COR-L47 (cell line): Measurements from ENCODE around the gene POTEI.
"Not testable (repeated sequence)": the region's sequence is repeated elsewhere in the genome, so short reads cannot be mapped to it uniquely, and the experiment has no call there.

ENCODE experiments used
- DNase-seq: peaks from one replicate; lab custom pipeline; 2025; lab: John Stamatoyannopoulos, UW

POTEI gene

DNA sequence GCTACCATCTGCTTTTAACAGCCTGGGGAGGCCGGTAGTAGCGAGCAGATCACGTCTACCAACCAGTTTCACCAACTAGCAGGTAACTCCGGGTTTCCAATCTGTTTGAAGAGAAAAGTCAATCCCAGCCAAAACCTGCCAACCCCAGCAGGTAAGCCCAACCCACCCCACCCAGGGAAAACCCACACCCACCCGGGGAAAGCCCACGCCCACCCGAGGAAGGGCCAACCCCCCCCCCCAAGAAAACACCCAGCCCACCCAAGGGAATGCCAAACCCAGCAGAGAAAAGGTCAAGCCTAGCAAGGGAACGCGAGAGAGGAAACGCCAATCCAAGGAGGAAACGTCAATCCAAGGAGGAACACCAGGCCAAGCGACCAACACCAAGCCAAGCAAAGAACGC, at the start of gene POTEI:
POTEI (minus strand) TSS at position 101 of the 400 bp plus-strand sequence; CDS start at position 8, 93 bp downstream.
- not testable (repeated sequence) for DNase-seq

DNA sequence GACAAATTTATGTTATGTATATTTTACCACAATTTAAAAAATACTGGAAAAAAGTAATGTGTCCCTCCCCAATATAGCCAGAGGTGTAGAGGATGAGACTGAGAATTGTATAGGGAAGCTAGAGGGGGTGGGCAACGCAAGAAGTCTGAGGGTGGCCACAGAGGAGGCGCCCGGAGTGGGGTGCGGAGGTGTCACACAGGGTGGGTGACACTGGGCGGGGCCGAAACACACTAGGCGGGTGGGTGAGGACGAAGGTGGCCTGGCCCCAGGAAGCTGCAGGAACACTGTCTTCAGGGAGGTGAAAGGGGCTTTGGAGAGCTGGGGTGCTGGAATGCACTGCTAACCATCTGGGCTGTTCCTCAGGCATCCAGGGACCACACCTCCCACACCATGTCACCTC, 47.3 kb upstream of the POTEI start:
- DNase-seq: not testable (repeated sequence)

DNA sequence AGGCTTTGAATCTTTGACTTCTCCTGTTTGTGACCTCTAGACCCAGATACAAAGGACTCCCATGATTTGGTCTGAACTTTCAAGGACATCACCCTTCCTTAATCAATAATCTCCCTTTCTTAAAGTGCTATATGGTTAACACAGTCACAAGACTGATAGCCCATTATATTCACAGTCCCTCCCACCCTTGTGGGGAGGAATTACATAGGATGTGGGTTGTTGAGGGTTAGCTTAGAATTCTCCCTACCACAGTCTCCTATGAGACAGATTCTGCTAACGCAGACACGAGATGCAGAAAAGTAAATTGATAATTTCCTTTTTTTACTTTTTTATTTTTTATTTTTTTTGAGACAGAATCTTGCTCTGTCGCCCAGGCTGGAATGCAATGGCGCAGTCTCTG, 45.0 kb upstream of the POTEI start:
- not testable (repeated sequence) for DNase-seq

DNA sequence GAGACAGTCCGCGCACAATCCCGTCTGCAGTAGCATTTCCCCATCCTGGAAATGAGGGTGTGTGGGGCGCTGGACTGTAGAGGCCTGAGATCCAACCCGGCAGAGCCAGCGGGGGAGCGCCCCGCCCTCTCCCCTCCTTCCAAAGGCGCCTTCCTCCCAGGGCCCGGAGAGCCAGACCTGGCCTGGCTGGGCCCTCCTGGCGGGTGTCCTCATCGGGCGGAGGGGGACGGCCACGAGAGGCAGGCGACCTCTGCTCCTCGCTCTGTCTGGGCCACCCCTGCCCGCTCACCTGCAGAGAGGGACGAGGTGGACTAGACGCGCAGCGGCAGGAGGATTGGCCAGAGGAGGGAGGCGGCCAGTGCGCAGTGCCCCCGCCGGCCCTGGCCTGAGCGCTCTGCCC, 40.3 kb upstream of the POTEI start:
- not testable (repeated sequence) for DNase-seq

DNA sequence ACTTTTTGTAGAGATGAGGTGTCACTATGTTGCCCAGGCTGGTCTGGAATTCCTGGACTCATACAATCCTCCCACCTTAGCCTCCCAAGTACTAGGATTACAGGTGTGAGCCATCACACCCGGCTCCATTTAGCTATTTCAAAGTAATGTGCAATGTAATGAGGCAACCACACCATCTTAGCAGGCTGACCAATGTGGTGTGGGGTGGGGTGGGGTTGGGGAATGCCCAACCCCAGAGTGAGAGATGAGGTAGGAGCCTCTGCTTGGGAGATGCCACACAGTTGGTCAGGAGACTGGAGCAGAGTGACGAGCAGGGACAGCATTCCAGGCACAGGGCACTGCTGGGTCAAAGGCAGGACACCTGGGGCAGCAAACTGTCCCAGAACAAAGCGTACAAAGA, 39.3 kb upstream of the POTEI start:
- DNase-seq: not testable (repeated sequence)

DNA sequence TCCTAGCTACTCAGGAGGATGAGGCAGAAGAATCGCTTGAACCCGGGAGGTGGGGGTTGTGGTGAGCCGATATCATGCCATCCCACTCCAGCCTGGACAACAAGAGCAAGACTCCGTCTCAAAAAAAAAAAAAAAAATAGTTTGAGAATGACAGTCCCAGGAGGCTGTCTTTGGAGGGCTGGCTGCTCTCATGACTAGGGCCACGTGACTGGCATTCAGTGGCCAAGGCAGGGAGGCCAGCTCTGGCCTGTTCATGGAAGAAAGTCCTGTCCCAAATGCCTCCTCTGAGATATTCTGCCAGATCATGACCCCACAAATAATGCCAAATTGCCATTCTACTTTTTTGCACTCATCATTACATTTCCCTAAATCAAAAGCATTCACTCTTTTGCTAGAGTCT, 35.9 kb upstream of the POTEI start:
- DNase-seq: not testable (repeated sequence)

DNA sequence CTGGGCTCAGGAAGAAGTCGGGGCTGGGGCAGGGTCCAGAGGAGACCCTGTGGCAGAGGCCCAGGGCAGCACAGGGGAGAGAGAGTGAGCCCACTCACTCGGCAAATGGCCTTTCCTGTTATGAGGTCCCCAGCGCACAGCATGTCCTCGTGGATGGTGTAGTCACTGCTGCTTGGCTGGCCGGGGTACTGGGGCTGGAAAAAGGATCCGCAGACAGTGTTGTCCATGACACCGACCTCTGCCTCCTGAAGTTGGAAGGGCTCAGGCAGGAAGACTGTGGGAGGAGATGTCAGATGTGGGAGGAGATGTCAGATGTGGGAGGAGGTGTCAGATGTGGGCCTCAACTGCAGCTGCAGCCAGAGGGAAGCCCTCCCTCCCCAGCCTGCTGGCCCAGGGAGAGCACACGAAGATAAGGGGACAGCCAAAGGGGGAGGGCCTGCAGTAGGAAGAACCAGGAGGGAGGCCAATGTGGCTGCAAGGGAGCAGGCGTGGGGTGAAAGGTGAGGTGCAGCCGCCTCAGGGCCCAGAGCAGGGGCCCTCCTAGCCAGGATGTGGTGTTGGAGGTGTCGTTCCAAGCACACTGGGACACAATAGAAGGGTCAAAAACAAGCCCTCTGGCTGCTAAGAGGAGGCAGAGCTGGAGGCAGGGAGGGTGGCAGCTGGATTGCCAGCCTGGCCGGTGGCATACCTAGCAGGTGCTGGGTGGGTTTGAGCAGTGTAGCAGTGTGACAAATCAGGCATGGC, 34.8 kb upstream of the POTEI start:
- not testable (repeated sequence) for DNase-seq

DNA sequence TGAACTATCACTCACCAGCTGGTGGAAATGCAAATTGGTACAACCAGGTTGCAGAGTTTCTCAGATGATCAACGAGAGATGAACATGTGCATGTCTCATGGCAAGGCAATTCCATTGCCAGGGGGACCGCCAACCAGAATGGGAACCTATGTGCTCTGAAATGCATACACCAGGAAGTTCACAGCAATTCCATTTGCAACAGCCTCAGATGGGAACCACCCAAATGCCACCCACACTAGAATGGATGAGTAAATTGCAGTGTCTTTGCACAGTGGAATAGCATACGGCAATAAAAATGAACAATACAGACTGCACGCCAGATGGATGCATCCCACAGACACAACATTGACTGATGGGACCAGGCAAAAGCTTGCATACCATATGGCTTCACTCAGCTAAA, 33.7 kb upstream of the POTEI start:
- not testable (repeated sequence) for DNase-seq

DNA sequence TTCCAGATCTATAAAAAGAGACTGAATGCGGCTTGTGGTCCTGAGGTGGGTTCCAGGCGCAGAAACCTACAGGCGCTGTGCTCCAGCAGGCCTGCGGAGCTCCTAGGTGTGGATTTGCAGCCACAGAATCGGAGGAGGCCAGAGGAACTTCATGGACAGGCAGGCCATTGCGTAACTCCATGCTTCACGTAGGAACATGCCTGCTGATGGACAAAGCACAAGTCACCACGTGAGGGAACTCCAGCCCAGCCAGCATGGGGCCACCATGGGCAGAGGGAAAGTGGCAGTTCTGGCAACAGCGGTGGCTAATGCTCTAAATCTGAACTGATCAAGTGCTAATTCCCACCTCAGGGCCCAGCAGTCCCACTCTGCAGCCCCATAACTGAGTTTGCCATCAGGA, 29.1 kb upstream of the POTEI start:
- not testable (repeated sequence) for DNase-seq

DNA sequence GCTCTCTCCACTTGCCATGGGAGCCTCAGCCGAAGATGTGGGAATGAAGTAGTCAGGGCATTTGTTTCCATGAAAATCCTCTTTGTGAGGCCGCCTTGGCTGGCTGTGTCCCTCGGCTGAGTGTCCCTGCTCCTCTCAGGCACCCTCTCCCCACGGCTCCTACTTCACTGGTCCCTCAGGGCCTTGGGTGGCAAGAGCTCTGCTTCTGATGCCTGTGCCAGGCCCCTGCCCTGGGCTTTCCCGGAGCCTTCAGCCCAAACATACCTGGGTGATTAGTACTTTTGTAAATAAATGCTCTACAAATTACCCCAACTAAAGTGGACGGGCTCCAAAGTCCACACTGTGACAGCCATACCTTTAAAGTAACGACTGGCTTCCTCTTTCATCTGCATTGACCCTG, 27.5 kb upstream of the POTEI start:
- not testable (repeated sequence) for DNase-seq

DNA sequence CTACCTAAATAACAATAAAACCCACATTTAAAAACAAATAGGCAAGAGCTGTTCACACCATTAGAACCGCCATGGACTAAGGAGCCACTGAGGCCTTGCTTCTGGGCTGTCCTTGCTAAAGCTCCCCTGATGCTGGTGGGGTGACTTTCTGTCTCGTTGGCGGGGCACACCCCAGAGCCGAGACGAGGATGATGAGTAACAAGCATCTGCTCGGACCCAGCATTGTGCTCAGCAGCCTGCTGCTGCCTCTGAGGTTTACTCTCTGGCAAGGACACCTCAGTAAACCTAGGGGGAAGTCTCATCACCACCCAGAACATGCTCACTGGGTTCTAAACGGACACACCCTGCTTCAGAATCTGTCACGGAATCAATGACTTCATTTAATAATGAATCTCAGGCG, 22.5 kb upstream of the POTEI start:
- not testable (repeated sequence) for DNase-seq

DNA sequence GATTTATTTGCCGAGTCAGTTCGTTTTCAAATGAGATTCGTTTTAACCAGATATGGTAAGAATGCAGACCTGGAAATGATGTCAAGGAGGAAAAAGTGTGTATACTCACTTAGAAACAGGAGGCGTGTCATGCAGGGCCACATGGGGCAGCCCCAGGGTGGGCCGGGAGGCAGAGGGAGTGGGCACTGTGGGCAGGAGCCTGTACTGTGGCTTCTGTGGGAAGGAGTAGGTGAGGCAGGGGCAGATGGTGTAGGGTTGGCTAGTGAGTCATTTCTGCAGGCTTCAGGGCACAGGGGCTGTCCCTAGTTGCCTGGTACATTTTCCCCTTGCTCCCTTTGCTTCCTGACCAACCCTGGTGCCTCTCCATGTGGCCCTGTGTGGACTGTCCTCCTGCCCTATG, 22.1 kb upstream of the POTEI start:
- not testable (repeated sequence) for DNase-seq

DNA sequence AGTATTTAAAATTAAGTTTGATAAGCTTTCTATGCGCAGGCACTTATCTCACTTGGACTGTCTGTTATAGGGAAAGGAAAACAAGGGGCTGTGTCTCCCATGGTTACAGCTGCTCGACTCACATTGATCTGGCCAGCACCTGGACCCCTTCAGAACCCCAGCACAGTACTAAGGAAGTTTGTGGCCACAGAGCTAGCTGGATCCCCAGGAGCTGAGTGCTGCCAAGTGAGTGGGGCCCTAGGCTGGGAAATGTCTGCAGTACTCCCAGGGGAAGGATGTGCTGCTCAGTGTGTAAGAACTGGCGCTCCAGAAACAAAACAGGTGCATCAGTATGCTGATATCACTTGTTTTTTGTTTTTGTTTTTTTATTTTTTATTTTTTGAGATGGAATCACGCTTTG, 21.1 kb upstream of the POTEI start:
- not testable (repeated sequence) for DNase-seq

DNA sequence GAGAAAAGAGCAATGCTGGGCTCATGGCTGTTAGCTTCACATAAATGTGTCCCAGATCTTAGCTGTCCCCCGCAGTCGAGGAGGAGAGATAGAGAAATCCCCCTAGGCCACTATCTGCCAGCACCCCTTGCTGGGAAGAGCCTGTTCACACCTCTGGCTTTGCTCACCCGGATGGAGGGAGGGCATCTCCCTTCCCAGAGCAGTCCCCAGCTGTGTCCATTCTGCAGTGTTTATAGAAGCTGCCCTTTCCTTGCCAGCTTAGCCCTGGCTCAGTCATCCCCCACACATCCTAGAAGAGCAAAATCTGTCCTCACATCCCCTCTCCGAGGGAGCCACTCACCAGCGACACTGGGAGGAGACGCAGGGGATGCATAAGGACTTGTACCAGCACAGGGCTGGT, 20.4 kb upstream of the POTEI start:
- not testable (repeated sequence) for DNase-seq

DNA sequence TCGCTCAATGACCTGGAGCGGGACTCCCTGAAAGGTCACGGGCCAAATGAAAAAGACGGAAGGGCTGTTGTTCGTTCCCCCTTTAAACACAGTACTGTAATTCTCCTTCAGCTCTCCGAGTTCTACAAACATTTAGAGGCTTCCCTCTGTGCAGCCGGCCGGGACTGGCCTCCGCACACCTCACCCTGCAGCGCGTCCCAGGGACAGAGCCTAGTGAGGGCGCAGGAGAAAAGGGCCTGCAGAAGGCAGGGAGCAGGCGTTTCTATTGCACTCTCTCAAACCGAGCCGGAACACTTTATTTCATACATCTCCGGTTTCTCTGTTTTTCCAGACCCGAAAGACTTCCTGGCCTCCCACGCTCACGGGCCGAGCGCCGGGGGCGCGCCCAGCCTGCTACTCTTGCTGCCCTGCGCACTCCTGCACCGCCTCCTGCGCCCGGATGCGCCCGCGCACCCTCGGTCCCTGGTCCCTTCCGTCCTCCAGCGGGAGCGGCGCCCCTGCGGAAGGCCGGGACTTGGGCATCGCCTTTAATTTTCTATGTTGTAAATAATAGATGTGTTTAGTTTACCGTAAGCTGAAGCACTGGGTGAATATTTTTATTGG, 18.3 kb upstream of the POTEI start:
- DNase-seq: not testable (repeated sequence)

DNA sequence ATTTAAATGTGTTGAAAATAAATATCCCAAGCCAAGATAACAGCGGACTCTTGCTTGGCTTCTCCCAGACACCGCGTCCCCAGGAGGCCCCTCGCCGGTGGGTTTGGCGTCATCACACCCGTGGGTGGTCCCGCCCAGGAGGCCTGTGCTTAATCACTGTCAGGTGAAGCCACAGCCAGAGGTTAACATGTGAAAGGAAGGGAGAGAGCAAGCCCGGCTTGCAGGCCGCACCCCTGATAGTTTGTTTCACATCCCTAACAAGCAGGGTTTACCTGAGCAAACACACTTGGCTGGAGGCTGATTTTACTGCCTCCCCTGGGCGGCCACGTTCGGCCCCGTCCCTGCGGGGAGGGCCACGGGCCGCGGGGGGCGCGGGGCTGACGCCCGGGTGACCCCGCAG, 13.3 kb upstream of the POTEI start:
- DNase-seq: not testable (repeated sequence)

DNA sequence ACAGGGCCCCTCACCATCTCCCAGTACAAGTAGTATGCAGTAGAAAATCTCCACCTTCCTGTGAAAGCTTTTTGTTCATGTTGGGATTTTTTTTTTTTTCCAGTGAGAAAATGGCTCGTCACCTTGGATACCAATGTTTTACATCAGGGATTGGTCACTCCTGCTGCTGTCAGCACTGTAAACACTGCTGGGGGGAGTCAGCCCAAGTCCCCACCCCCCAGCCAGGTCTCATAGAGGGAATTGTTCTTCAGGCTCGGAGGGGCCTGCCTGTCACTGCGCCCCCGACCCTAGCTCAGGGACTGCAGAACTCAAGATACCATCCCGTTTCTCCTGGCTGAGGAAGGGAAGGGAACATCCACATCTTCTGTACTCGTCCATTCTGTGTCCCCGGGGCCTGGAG, 11.9 kb upstream of the POTEI start, which contains the start of gene CFC1B:
CFC1B (plus strand) TSS at position 231 of the 400 bp plus-strand sequence. CDS start 263 bp downstream, outside the sequence.
- not testable (repeated sequence) for DNase-seq

DNA sequence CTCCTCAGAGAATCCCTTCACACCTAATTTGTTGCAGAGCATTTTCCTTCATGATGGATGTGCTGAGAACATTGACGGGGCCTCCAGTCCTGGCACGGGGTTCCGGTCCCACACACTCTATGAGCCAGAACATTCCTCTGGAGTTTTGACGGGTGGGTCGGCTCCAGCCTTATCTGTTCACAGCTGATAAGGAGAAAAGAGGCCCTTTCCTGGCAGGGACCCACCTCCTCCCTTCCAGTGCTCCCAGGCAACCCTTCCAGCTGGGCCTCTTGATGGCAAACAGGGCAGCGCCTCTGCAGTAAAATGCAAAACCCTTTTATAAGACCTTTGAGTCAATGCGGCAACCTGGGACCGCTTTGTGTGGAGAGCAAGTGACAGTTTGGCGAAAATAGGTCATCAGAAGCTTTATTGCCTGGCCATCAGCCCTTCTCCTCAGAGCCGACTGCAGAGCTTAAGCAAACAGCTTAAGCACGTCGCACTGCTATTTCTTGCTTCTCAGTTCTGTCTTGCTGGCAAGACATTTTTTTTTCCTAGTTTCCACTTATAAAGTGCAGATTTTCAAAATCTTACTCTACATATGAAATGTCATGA, 9.5 kb upstream of the POTEI start:
- not testable (repeated sequence) for DNase-seq

DNA sequence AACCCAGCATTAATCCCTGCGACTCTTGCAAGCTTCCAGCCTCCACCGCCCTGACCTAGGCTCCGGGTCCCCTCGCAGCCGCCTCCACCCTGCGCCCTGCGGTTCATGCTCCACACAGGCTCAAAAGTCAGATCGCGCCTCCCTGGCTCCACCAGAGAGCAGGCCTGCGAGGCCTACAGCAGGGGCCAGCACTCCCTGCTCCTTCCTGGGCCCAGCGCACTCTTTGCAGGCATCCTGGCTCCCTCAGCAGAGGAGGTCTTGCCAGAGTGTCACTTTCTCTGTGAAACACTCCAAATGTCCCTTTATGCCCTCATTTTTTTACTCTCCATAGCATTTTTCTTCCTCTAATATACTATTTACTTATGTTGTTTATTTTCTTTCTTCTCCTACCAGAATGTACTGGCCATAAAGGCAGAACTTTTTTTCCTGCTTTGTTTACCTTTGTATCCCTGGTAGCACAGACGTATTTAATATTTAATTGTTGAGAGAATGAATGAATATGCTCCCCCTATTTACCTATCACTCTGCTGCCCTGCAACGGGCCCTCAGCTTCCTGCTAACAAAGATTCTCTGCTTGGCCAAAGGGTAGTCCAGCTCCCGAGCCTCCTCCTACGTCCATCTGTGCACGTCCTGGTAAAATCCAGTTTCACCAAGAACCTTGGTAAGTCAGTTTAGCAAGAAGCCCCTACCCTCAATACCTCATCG, 2.8 kb upstream of the POTEI start:
- not testable (repeated sequence) for DNase-seq

DNA sequence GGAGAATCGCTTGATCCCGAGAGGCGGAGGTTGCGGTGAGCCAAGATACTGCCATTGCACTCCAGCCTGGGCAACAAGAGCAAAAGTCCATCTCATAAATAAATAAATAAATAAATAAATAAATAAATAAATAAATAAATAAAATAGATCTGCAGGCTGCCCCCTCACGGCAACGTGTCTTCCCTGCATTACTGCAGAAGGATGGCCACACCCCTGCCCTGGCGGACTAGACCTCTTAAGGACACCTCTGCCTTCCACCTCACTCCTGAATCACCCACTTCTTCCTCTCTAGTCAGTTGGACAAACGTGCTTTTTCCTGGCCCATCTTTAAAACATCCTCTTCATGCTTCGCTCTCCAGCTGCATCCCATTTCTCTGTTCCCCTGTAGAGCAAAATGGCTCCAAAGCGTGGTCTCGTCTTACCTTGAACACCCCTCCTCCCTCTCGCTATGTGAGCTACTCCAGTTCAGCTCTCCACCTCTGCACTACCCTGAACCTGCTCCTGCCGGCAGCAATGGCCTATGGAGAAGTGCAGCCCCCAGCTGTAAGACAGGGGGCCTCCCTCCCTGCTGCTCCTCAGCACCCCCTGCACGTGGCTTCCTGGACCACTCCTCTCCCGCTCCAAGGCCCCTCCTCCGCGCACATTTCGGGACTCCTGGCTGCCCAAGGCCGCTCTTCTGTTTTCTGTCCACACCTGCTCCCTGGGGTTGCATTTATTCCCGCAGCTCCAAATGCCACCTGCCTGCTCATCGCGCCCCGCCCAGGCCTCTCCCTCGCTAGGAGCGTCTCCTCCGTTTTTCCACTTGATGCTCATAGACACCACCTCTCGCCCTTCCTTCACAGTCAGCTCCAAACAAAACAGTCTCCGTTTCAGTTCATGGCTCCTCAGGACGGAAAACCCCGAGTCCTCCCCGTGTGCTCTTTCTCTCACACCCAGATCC, 1.9 kb upstream of the POTEI start:
- not testable (repeated sequence) for DNase-seq

DNA sequence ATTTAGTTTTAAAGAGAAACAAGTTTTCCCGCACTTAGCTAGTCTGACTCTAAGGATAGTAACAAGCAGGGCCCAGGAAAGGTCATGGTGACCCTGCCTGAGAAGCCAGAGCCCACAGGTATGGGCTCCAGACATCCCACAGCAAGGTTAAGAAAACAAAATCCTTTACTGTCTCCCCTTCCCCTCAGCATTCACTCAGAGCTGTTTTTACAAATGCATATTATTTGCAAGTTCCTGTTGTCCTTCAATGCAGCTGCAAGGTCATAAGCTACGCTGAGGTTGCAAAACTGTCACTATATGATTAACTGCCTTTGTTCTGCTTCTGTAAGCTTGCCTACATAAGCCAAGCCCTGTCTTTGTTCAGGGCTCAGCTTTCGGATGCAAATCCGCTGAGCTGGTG, 18.1 kb downstream of the POTEI start:
- DNase-seq: not testable (repeated sequence)
